ENCODE measurements around the gene PLCD3. TPM values are rescaled to one million over a fixed set of nuclear protein-coding genes. Genes with fewer than 3 reads are reported as not detected.

PLCD3 gene
- total RNA-seq, 4 donors from 2014 or later: 38.6 to 186 (median 75.1) TPM

DNA sequence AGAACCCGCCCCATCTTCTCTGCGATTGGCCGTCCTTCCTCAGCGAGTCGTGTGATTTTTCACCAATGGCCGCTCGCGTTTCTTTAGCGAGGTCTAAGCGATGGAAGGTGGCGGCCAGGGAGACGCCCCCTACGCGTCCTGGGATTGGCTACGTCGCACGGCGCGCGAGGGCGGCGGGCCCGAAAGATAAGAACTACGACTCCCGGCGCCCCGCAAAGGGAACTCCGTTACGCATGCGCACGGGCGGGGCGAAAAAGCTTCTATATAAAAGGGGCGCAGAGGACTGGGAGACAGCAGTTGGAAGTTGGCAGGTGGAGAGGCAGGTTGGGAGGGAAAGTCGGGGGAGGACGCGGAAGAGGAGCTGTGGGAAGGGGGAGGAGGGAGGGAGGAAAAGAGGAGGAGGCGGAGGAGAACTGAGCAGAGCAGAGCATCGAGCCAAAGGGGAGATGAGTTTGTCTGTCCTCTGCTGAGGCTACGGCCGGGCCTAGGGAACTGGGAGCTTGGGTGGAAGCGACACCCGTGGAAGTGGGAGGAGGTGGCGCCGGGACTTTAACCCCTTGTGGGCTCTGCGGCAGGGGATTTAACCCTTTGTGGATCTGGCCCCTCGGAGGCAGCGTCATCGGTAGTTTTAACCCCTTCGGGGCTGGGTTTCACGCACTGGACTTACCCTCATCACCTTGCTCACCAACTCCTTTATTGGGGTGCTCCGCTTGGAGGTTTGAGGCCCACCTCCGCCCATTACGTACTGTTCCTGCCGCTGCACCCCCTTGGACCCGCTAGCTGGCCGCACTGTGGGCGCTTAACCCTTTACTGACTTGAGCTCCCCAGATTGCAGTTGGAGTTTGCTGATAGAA lies 16.1 kb upstream of the PLCD3 start, which contains the start of gene HEXIM1:
TSS of gene HEXIM1 (plus strand) at position 293 of the 854 bp plus-strand sequence. CDS start 716 bp downstream, outside the sequence.
- TF ChIP-seq POLR2A (IDR thresholded peaks at IDR 0.05): peak; percentile 99 to 100
- TF ChIP-seq, protein P1, sequence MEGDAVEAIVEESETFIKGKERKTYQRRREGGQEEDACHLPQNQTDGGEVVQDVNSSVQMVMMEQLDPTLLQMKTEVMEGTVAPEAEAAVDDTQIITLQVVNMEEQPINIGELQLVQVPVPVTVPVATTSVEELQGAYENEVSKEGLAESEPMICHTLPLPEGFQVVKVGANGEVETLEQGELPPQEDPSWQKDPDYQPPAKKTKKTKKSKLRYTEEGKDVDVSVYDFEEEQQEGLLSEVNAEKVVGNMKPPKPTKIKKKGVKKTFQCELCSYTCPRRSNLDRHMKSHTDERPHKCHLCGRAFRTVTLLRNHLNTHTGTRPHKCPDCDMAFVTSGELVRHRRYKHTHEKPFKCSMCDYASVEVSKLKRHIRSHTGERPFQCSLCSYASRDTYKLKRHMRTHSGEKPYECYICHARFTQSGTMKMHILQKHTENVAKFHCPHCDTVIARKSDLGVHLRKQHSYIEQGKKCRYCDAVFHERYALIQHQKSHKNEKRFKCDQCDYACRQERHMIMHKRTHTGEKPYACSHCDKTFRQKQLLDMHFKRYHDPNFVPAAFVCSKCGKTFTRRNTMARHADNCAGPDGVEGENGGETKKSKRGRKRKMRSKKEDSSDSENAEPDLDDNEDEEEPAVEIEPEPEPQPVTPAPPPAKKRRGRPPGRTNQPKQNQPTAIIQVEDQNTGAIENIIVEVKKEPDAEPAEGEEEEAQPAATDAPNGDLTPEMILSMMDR (IDR thresholded peaks at IDR 0.05 in 4 of 5, conservative IDR thresholded peaks at IDR 0.05 in 1 of 5): peak in 1 of 5 experiments; percentile 5
- H3K9me3 ChIP-seq: no peaks in the 10 kb centered on the region
- peak within 1 kb of the TSS; percentile 80 to 88 (median 84) for H3K4me3 ChIP-seq
- H3K27me3 ChIP-seq: no peaks in the 10 kb centered on the region
- H3K27ac ChIP-seq: peak within 1 kb of the TSS; percentile 90 to 98 (median 98)
- ATAC-seq (peak; percentile 70), DNase-seq (peak; percentile 99 to 100)
- peaks cover 36 to 50% of the 10 kb centered on the region in 2 donors for H3K4me1 ChIP-seq
- intact Hi-C loops (cut with DNase I; ENCODE audit: low total_unique reads): loop anchor here (1.0 to 5.0 kb wide), 6 partner anchors 13 to 1044 kb away; partner anchors contain the start of genes ACBD4, HEXIM2, KANSL1 and MAP3K14
- in situ Hi-C loops (cut with MboI; ENCODE audit: low sequenced_read_pairs in 4 of 4): loop anchor here in 1 of 4 donors (25.0 kb wide), 1 partner anchor 236 kb away; the partner anchor contains the start of gene GFAP
- no peaks in the 10 kb centered on the region for H3K36me3 ChIP-seq

DNA sequence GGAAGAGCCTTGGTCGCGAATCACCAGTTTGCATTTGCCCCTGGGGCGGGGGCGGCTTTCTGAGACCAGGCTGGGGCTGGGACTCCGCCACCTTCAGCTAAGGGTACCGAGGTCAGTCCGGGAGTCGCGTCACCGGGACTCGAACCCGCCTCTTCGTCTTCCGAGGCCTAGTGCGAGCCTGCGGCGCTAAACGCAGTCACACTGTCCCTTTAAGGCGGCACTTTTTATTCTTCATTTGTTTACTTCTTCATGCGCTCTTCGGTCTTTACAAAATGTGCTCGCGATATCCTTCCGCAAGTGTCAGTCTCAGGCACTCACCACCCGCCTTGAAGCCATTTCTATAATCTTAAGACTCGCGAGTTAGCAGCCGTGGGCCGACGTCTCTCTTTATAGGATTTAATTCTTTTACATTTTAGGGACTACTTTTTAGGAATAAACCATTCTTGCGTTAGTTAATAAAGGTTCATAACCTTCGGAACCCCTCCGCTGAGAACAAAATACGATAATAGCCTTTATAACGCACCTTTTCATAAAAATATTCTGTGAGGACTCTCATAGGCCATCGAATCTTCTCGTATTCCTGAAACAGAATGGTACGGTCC lies 15.4 kb upstream of the PLCD3 start:
- intact Hi-C loops (cut with DNase I; ENCODE audit: low total_unique reads) (loop anchor here (1.0 to 5.0 kb wide), 5 partner anchors 13 to 1045 kb away; partner anchors contain the start of genes ACBD4, HEXIM2, KANSL1 and MAP3K14), in situ Hi-C loops (cut with MboI; ENCODE audit: low sequenced_read_pairs in 4 of 4) (loop anchor here in 1 of 4 donors (25.0 kb wide), 1 partner anchor 235 kb away; the partner anchor contains the start of gene GFAP)
- peaks cover 36 to 46% of the 10 kb centered on the region in 2 donors for H3K4me1 ChIP-seq
- H3K9me3 ChIP-seq: no peaks in the 10 kb centered on the region
- H3K27ac ChIP-seq: peak overlapping the region; percentile 90 to 98 (median 98)
- H3K36me3 ChIP-seq: no peaks in the 10 kb centered on the region
- peak overlapping the region; percentile 57 to 88 (median 82) for H3K4me3 ChIP-seq
- peak; percentile 28 to 31 for ATAC-seq
- no peak for TF ChIP-seq POLR2A (IDR thresholded peaks at IDR 0.05)
- TF ChIP-seq, protein P1 (IDR thresholded peaks at IDR 0.05 in 4 of 5, conservative IDR thresholded peaks at IDR 0.05 in 1 of 5): peak in 2 of 5 experiments; percentile 25 to 52
- no peaks in the 10 kb centered on the region for H3K27me3 ChIP-seq
- peak; percentile 72 to 84 for DNase-seq

DNA sequence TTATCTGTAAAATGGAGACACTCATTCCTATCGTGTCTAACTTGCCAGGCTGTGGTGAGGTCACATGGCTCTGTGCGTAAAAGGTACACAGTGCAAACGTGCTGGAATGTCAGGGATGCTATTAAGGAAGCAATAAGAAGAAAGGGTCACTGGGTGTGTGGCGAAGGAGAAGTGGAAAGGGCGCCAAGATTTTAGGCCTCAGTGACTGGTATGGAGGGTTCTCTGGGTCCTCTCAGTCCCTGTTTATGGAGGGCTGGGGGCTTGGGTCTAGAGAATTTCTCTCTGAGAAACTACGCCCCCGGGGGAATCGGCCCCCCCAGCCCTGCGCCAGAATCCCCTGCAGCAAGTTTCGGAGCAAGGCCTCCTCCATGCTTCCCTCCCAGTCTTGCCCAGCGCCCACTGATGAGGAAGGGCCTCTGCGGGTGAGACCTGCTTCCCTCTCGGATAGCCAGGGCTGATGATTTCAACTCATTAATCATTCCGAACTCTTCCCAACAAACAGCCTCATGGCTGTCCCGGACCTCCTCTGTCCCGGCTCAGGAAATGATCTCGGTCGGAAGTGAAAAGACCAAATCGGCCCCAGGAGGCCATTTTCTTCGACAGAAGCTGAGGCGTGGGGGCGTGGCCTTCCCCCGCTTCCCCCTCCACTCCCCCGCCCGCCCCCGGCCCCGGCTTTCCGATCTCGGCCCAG lies 14.7 kb upstream of the PLCD3 start:
- H3K4me1 ChIP-seq: peaks cover 32 to 39% of the 10 kb centered on the region in 2 donors
- no peak for ATAC-seq

More for the DNA sequence above, 14.7 kb upstream of the PLCD3 start:
- H3K27me3 ChIP-seq: no peaks in the 10 kb centered on the region
- H3K9me3 ChIP-seq: no peaks in the 10 kb centered on the region
- H3K4me3 ChIP-seq: peak overlapping the region; percentile 57 to 88 (median 82)
- H3K27ac ChIP-seq: peak overlapping the region; percentile 90 to 98 (median 98)
- DNase-seq: peak; percentile 61 to 67
- in situ Hi-C loops (cut with MboI; ENCODE audit: low sequenced_read_pairs in 4 of 4) (loop anchor here in 1 of 4 donors (25.0 kb wide), 1 partner anchor 235 kb away; the partner anchor contains the start of gene GFAP), intact Hi-C loops (cut with DNase I; ENCODE audit: low total_unique reads) (loop anchor here (5.0 kb wide), 1 partner anchor 1045 kb away; the partner anchor contains the start of gene KANSL1)
- no peaks in the 10 kb centered on the region for H3K36me3 ChIP-seq
- TF ChIP-seq POLR2A (IDR thresholded peaks at IDR 0.05): no peak
- TF ChIP-seq, protein P1 (IDR thresholded peaks at IDR 0.05 in 4 of 5, conservative IDR thresholded peaks at IDR 0.05 in 1 of 5): no peak

Measured in gastrocnemius medialis (tissue), 4 donors.